GM12874 (cell line): ENCODE data around the gene CSNK1A1L.

ENCODE experiments used
- CTCF ChIP-seq: IDR thresholded peaks from 2 replicates; pipeline ENCODE4 v1.5.1; 2011; ENCODE audit warnings: low read depth, mild to moderate bottlenecking, control low read depth, low read length, moderate library complexity; ENCODE audit not compliant: insufficient read depth

Gene CSNK1A1L

GRCh38 chr13:37105251-37105714, at the start of gene CSNK1A1L:
Gene CSNK1A1L (minus strand): TSS chr13:37105664. CDS start chr13:37105256, 408 bp downstream.
- no peak for TF ChIP-seq CTCF

- no peak for TF ChIP-seq CTCF
Observed at GRCh38 chr13:37149380-37149779, 43.9 kb upstream of the CSNK1A1L start.

GRCh38 chr13:37148501-37148900, 43.0 kb upstream of the CSNK1A1L start:
- TF ChIP-seq CTCF, result no peak

- no peak for TF ChIP-seq CTCF
Observed at GRCh38 chr13:37144661-37145060, 39.2 kb upstream of the CSNK1A1L start.

- no peak for TF ChIP-seq CTCF
Observed at GRCh38 chr13:37143911-37144310, 38.4 kb upstream of the CSNK1A1L start.

GRCh38 chr13:37142877-37143276, 37.4 kb upstream of the CSNK1A1L start:
- no peak for TF ChIP-seq CTCF

GRCh38 chr13:37141011-37141410, 35.5 kb upstream of the CSNK1A1L start:
- TF ChIP-seq CTCF, result no peak

GRCh38 chr13:37139356-37139755, 33.9 kb upstream of the CSNK1A1L start:
- no peak for TF ChIP-seq CTCF
